A549 (cell line): ENCODE data around the gene DPCD.

Experiments
- EP300 ChIP-seq, 2 experiments: fragments of >200 bp; sonication (Bioruptor Twin); formaldehyde crosslinking; IDR thresholded peaks; 2 replicates in 1 of 2; 3 replicates in 1 of 2; pipeline ENCODE4 v1.6.1; 2016 to 2017
- KDM5A ChIP-seq: fragments of 200-600 bp; sonication (generic); IDR thresholded peaks from 2 replicates; pipeline ENCODE4 v1.6.1; 2016; ENCODE audit warnings: antibody characterized with exemption, mild to moderate bottlenecking
- MYC ChIP-seq: IDR thresholded peaks from 2 replicates; pipeline ENCODE4 v1.6.1; 2012; ENCODE audit warnings: mild to moderate bottlenecking, inconsistent platforms, low read length, improper control_type of control experiment, borderline replicate concordance
- POLR2A ChIP-seq: IDR thresholded peaks from 2 replicates; pipeline ENCODE4 v1.6.1; 2012; ENCODE audit warnings: mild to moderate bottlenecking, low read length
- RAD21 ChIP-seq, 2 experiments: fragments of >200 bp in 1 of 2; sonication (Bioruptor Twin) in 1 of 2; formaldehyde crosslinking in 1 of 2; IDR thresholded peaks in 1 of 2; conservative IDR thresholded peaks in 1 of 2; 2 replicates in 1 of 2; 3 replicates in 1 of 2; pipeline ENCODE4 v1.6.1; 2012 to 2018; ENCODE audit warnings: inconsistent platforms in 1 of 2
- RFX5 ChIP-seq: fragments of 450-650 bp; IDR thresholded peaks from 2 replicates; pipeline ENCODE4 v1.7.1; 2014; ENCODE audit warnings: antibody characterized with exemption, mild to moderate bottlenecking, moderate library complexity
- TF ChIP-seq, protein P1 (sequence below): fragments of 200-600 bp; sonication (generic); IDR thresholded peaks from 2 replicates; pipeline ENCODE4 v1.6.1; 2016; ENCODE audit warnings: antibody characterized with exemption, mild to moderate bottlenecking, moderate library complexity
- TF ChIP-seq, protein P2 (sequence below): fragments of >200 bp; sonication (Bioruptor Twin); formaldehyde crosslinking; IDR thresholded peaks from 3 replicates; pipeline ENCODE4 v1.5.1; 2016

DNA sequence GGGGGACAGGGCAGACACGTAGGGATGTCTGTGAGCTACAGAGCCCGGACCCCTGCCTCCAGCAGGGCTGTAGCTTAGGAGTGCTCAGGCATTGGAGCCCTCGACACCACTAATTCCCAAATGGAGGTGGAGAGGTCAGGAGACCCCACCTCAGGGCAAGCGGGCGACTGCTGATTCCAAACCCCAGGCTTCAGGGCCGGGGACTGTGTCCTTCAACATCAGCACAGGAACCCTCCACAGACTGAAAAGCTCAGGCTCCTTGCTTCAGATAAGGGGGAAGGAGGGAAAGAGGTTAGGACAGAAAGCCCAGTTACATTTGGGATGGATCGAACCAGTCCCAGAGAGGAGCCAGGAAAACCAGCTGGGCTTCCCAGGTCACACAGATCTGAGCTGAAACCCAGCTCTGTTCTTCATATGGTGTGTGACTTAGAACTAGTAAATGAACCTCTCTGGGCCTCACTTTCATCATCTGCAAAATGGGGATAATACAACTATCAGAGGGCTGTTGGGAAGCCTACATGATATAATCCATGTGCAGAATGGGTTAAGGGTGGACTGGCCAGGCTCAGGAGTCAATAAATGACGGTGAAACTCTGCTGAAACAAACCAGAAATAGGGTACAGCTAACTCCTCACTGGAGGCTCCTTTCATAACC lies 16.7 kb upstream of the DPCD start:
- TF ChIP-seq, protein P1, sequence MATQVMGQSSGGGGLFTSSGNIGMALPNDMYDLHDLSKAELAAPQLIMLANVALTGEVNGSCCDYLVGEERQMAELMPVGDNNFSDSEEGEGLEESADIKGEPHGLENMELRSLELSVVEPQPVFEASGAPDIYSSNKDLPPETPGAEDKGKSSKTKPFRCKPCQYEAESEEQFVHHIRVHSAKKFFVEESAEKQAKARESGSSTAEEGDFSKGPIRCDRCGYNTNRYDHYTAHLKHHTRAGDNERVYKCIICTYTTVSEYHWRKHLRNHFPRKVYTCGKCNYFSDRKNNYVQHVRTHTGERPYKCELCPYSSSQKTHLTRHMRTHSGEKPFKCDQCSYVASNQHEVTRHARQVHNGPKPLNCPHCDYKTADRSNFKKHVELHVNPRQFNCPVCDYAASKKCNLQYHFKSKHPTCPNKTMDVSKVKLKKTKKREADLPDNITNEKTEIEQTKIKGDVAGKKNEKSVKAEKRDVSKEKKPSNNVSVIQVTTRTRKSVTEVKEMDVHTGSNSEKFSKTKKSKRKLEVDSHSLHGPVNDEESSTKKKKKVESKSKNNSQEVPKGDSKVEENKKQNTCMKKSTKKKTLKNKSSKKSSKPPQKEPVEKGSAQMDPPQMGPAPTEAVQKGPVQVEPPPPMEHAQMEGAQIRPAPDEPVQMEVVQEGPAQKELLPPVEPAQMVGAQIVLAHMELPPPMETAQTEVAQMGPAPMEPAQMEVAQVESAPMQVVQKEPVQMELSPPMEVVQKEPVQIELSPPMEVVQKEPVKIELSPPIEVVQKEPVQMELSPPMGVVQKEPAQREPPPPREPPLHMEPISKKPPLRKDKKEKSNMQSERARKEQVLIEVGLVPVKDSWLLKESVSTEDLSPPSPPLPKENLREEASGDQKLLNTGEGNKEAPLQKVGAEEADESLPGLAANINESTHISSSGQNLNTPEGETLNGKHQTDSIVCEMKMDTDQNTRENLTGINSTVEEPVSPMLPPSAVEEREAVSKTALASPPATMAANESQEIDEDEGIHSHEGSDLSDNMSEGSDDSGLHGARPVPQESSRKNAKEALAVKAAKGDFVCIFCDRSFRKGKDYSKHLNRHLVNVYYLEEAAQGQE, result no peak
- TF ChIP-seq, protein P2, sequence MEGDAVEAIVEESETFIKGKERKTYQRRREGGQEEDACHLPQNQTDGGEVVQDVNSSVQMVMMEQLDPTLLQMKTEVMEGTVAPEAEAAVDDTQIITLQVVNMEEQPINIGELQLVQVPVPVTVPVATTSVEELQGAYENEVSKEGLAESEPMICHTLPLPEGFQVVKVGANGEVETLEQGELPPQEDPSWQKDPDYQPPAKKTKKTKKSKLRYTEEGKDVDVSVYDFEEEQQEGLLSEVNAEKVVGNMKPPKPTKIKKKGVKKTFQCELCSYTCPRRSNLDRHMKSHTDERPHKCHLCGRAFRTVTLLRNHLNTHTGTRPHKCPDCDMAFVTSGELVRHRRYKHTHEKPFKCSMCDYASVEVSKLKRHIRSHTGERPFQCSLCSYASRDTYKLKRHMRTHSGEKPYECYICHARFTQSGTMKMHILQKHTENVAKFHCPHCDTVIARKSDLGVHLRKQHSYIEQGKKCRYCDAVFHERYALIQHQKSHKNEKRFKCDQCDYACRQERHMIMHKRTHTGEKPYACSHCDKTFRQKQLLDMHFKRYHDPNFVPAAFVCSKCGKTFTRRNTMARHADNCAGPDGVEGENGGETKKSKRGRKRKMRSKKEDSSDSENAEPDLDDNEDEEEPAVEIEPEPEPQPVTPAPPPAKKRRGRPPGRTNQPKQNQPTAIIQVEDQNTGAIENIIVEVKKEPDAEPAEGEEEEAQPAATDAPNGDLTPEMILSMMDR, result no peak
- TF ChIP-seq MYC (no peak), RFX5 (no peak), POLR2A (no peak), RAD21 (conservative IDR thresholded peaks at IDR 0.05 in 1 of 2, IDR thresholded peaks at IDR 0.05 in 1 of 2) (no peak), KDM5A (no peak), EP300 (IDR thresholded peaks at IDR 0.05) (no peak)
